HG03565 (cell line): Measurements from ENCODE around the gene SEMA6B.

Source experiments
- ATAC-seq: cut with Tn5 transposase; IDR thresholded peaks from one replicate; pipeline ENCODE4 v1.9.1; 2021; ENCODE audit warnings: mild to moderate bottlenecking, moderate library complexity; ENCODE audit not compliant: unreplicated experiment

SEMA6B gene

GRCh38 chr19:4497770-4498389 lies 61.6 kb downstream of the SEMA6B start:
- ATAC-seq: no peak

DNA sequence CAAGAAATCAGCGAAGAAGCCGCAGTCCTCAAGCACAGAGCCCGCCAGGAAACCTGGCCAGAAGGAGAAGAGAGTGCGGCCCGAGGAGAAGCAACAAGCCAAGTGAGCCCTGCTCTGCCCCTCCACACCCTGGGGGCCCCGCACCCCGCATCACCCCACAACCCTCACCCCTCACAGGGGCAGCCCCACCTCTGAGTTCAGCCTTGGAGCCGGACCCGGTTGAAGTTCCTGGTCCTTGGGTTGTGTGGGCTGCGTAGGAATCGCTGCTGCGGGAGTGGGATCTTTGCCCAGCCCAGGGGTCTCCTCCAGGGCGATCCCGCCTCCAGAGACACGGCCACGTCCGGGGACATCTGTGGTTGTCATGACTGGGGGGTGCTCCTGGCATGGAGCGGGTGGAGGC lies 63.2 kb downstream of the SEMA6B start:
- no peak for ATAC-seq

GRCh38 chr19:4495471-4495870 lies 64.0 kb downstream of the SEMA6B start:
- no peak for ATAC-seq

- no peak for ATAC-seq
These were observed 64.8 kb downstream of the SEMA6B start for GRCh38 chr19:4494691-4495064.

GRCh38 chr19:4493929-4494690 lies 65.4 kb downstream of the SEMA6B start:
- ATAC-seq: no peak

DNA sequence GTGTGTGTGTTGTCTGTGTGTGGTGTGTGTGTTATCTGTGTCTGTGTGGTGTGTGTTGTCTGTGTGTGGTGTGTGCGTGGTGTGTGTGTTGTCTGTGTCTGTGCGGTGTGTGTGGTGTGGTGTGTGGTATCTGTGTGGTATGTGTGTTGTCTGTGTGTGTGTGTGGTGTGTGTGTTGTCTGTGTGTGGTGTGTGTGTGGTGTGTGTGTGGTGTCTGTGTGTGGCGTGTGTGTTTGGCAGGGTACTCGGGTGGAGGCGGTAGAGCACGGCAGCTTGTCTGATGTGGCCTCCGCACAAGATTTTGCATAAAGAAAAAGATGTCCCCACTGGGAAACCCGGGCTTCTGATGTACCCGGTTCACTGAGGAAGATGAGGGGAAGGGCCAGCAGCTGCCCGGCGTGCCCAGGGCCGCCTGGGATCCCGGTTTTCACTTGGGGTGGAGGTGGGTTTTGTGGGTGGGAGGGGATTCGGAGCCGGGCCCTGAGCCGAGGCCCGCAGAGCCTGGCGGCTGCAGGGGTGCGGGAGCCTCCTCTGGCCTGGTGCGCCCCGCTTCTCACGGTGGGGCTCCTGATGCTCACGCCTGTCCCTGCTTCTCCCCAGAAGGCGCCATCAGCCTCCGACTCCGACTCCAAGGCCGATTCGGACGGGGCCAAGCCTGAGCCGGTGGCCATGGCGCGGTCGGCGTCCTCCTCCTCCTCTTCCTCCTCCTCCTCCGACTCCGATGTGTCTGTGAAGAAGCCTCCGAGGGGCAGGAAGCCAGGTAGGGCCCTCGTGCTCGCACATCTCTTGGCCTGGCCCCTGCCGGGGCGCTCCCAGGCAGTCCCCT lies 66.2 kb downstream of the SEMA6B start:
- ATAC-seq: no peak
